HEK293 (cell line): Measurements from ENCODE around the gene GNPTG.

Experiments used
- CTCF ChIA-PET: fragments of 350-600 bp; formaldehyde crosslinking; extraction: SDS; loops from one replicate; lab custom pipeline; 2021; ENCODE audit warnings: antibody characterized with exemption; lab: Yijun Ruan, JAX
- POLR2A ChIA-PET: fragments of 300-600 bp; formaldehyde crosslinking; extraction: SDS; loops from one replicate; lab custom pipeline; 2020; ENCODE audit warnings: antibody characterized with exemption, inconsistent platforms; lab: Yijun Ruan, JAX
- H3K27ac ChIP-seq: fragments of 200-500 bp; sonication (Bioruptor generic); 2 replicates; pipeline ENCODE4 v1.5.1; 2014; ENCODE audit warnings: low read depth, low read length, control low read depth, inconsistent platforms; ENCODE audit errors: extremely low read depth
- H3K36me3 ChIP-seq, 2 experiments: fragments of 200-500 bp in 1 of 2; sonication (Bioruptor generic) in 1 of 2; 1 replicate in 1 of 2; 2 replicates in 1 of 2; pipeline ENCODE4 v1.5.1; 2014 to 2017; ENCODE audit warnings: inconsistent platforms in 2 of 2, low read length in 2 of 2; ENCODE audit not compliant: control insufficient read depth in 2 of 2, insufficient read depth in 1 of 2
- H3K4me1 ChIP-seq: fragments of 200-500 bp; sonication (Bioruptor generic); 2 replicates; pipeline ENCODE4 v1.5.1; 2014; ENCODE audit warnings: mild to moderate bottlenecking, low read length, inconsistent platforms; ENCODE audit not compliant: control insufficient read depth, insufficient read depth
- H3K4me3 ChIP-seq: 2 replicates; pipeline ENCODE4 v1.5.1; 2011; ENCODE audit warnings: low read depth, mild to moderate bottlenecking, control low read depth, low read length, moderate library complexity
- H3K9me3 ChIP-seq: fragments of 200-500 bp; sonication (Bioruptor generic); 2 replicates; pipeline ENCODE4 v1.5.1; 2014; ENCODE audit warnings: low read depth, low read length, inconsistent platforms; ENCODE audit not compliant: control insufficient read depth, insufficient read depth
- FEZF1 ChIP-seq: fragments of 450-650 bp; formaldehyde crosslinking; IDR thresholded peaks from 2 replicates; pipeline ENCODE4 v1.5.1; 2016; ENCODE audit warnings: missing biosample characterization, missing genetic modification characterization
- HIC1 ChIP-seq: fragments of 450-650 bp; formaldehyde crosslinking; IDR thresholded peaks from 2 replicates; pipeline ENCODE4 v1.5.1; 2016; ENCODE audit warnings: missing biosample characterization, missing genetic modification characterization
- KLF10 ChIP-seq: fragments of 450-650 bp; IDR thresholded peaks from 2 replicates; pipeline ENCODE4 v1.5.1; 2018; ENCODE audit warnings: missing biosample characterization, mild to moderate bottlenecking, missing genetic modification characterization
- KLF17 ChIP-seq: fragments of 450-650 bp; formaldehyde crosslinking; IDR thresholded peaks from 2 replicates; pipeline ENCODE4 v1.5.1; 2016; ENCODE audit warnings: missing biosample characterization, missing genetic modification characterization
- OSR2 ChIP-seq: fragments of 450-650 bp; formaldehyde crosslinking; IDR thresholded peaks from 2 replicates; pipeline ENCODE4 v1.5.1; 2016; ENCODE audit warnings: missing biosample characterization, missing genetic modification characterization
- PBX3 ChIP-seq: sonication (generic); formaldehyde crosslinking; IDR thresholded peaks from 2 replicates; pipeline ENCODE4 v1.8.1; 2022; ENCODE audit warnings: mild to moderate bottlenecking, moderate library complexity, missing genetic modification reagents
- SP2 ChIP-seq: fragments of 450-650 bp; formaldehyde crosslinking; IDR thresholded peaks from 2 replicates; pipeline ENCODE4 v1.5.1; 2016; ENCODE audit warnings: missing biosample characterization, missing genetic modification characterization
- ZBTB10 ChIP-seq: fragments of 450-650 bp; formaldehyde crosslinking; IDR thresholded peaks from 2 replicates; pipeline ENCODE4 v1.5.1; 2016; ENCODE audit warnings: missing biosample characterization, missing genetic modification characterization
- ZNF121 ChIP-seq: fragments of 450-650 bp; formaldehyde crosslinking; IDR thresholded peaks from 2 replicates; pipeline ENCODE4 v1.5.1; 2016; ENCODE audit warnings: missing biosample characterization, missing genetic modification characterization
- ZNF174 ChIP-seq: fragments of 450-650 bp; formaldehyde crosslinking; IDR thresholded peaks from 2 replicates; pipeline ENCODE4 v1.5.0; 2017; ENCODE audit warnings: missing biosample characterization, mild to moderate bottlenecking, missing genetic modification characterization
- ZNF398 ChIP-seq: fragments of 450-650 bp; formaldehyde crosslinking; IDR thresholded peaks from 2 replicates; pipeline ENCODE4 v1.5.1; 2017; ENCODE audit warnings: missing biosample characterization, missing genetic modification characterization
- ZNF473 ChIP-seq: fragments of 450-650 bp; formaldehyde crosslinking; IDR thresholded peaks from 2 replicates; pipeline ENCODE4 v1.5.1; 2017; ENCODE audit warnings: missing biosample characterization, missing genetic modification characterization
- ZNF488 ChIP-seq: fragments of 450-650 bp; formaldehyde crosslinking; IDR thresholded peaks from 2 replicates; pipeline ENCODE4 v1.5.1; 2016; ENCODE audit warnings: missing biosample characterization, missing genetic modification characterization
- ZNF658 ChIP-seq: fragments of 450-650 bp; formaldehyde crosslinking; IDR thresholded peaks from 2 replicates; pipeline ENCODE4; 2016; ENCODE audit warnings: missing biosample characterization, missing genetic modification characterization
- ZNF776 ChIP-seq: fragments of 450-650 bp; formaldehyde crosslinking; IDR thresholded peaks from 2 replicates; pipeline ENCODE4 v1.5.0; 2017; ENCODE audit warnings: missing biosample characterization, missing genetic modification characterization, borderline replicate concordance
- ZNF791 ChIP-seq: fragments of 450-650 bp; formaldehyde crosslinking; IDR thresholded peaks from 2 replicates; pipeline ENCODE4 v1.5.1; 2016; ENCODE audit warnings: missing biosample characterization, missing genetic modification characterization

Gene GNPTG

GRCh38 chr16:1347286-1347855 is 4.4 kb upstream of the GNPTG start:
- no peak for TF ChIP-seq ZNF398 (tag by site-specific recombination)
- no peak for TF ChIP-seq ZNF658 (tag by site-specific recombination)
- TF ChIP-seq ZNF488 (tag by site-specific recombination): no peak
- no peak for TF ChIP-seq ZNF791 (tag by site-specific recombination)
- no peak for TF ChIP-seq OSR2 (tag by site-specific recombination)
- TF ChIP-seq FEZF1 (tag by site-specific recombination): no peak
- TF ChIP-seq ZNF473 (tag by site-specific recombination): no peak
- no peak for TF ChIP-seq ZBTB10 (tag by site-specific recombination)
- TF ChIP-seq ZNF776 (tag by site-specific recombination): no peak
- no peak for TF ChIP-seq SP2 (tag by site-specific recombination)
- TF ChIP-seq KLF17 (tag by site-specific recombination): no peak
- TF ChIP-seq HIC1 (tag by site-specific recombination): no peak
- TF ChIP-seq ZNF121 (tag by site-specific recombination): no peak
- TF ChIP-seq ZNF174 (tag by site-specific recombination): no peak
- ChIA-PET CTCF (interaction anchor here (0.7 to 1.3 kb wide), 2 partner anchors 16 to 18 kb away, joined by 3 read pairs; no protein-coding TSS in a partner anchor), POLR2A (interaction anchor here (2.0 kb wide), 1 partner anchor 38 kb away, joined by 7 read pairs; the partner anchor contains the start of gene UBE2I)
- peaks cover 3% of the 10 kb centered on the region; the same call in 1 of the 2 replicates for H3K4me1 ChIP-seq
- H3K27ac ChIP-seq: no peak overlapping the region
- peaks cover 0 to 34% of the 10 kb centered on the region in 2 experiments; a peak in 1 of 3 replicates for H3K36me3 ChIP-seq
- H3K4me3 ChIP-seq: no peak overlapping the region
- no peaks in the 10 kb centered on the region for H3K9me3 ChIP-seq

GRCh38 chr16:1347962-1348361 is 3.8 kb upstream of the GNPTG start:
- Histone ChIP-seq H3K36me3 (peaks cover 0 to 34% of the 10 kb centered on the region in 2 experiments; a peak in 1 of 3 replicates), H3K9me3 (no peaks in the 10 kb centered on the region), H3K27ac (no peak overlapping the region), H3K4me3 (no peak overlapping the region), H3K4me1 (peaks cover 5% of the 10 kb centered on the region; the same call in 1 of the 2 replicates)
- TF ChIP-seq PBX3 (0 out of 2 replicates have a peak, but pooled peaks have one; percentile 39), KLF10 (no peak)
- CTCF ChIA-PET: no interaction called here
- POLR2A ChIA-PET: no interaction called here
